Fibroblast of skin of abdomen (primary cell): ENCODE measurements around the gene HORMAD2.
A peak's percentile ranks its signal among the peaks of the same experiment; 100 is the strongest.
"Not testable (repeated sequence)": the region's sequence is repeated elsewhere in the genome, so short reads cannot be mapped to it uniquely, and the experiment has no call there.

Experiments used
- DNase-seq: peaks from one replicate; pipeline ENCODE4 v3.0.0-alpha.2; 2013

Gene HORMAD2

DNA sequence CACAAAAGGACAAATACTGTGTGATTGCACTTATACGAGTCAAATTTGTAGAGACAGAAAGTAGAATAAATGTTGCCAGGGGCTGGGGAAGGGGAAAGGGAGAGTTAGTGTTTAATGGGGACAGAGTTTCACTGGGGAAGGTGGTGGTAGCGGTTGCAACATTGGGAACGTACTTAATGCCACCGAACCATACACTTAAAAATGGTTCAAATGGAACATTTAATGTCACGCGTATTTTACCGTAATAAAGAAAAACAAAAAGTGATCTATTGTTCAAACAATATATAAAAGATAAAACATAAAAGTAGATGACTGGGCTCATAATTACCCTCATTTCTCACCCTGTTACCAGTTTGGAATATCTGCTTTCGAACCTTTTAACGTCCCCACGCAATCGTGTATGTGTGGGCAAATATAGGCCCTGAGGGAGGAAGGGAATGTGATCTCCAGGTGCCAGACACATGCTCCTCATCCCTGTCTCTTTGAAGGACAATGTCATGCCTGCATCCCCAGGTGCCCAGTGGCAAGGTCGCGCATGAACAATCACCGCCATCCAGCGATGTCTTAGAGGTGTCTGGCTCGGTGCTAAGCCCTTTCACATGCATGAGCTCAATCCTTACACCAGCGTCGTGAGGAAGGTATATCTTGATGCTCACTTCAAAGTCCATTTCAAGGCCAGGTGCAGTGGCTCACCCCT lies 131.0 kb downstream of the HORMAD2 start:
- DNase-seq: no peak

DNA sequence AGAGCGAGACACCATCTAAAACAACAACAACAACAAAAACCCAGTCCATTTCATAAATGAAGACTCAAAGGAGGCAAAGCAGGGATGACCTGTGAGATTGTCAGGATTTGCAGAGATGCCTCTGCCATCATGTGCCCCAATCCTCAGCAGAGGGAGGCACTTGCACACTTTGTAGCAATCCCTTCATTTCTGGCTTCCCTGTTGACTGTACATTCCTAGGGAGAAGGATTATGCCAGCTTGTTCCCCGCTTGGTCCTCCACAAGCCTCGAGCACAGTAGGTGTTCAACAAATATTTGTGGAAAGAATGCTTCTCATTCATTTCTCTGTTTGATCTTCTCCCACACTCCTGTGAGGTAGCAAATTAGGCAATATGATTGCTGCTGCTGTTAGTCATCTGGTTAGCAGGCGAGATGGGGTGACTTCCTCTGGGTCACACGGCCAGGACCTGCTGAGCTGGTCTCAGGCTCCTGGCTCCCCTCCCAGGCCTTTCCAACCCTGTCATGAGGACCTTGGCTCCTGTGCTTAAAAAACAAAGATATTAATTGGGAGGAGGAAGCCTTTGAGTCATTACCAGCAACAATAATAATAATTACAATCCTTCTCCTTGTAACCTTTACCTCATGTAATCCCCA lies 132.2 kb downstream of the HORMAD2 start:
- DNase-seq: peak; percentile 75

DNA sequence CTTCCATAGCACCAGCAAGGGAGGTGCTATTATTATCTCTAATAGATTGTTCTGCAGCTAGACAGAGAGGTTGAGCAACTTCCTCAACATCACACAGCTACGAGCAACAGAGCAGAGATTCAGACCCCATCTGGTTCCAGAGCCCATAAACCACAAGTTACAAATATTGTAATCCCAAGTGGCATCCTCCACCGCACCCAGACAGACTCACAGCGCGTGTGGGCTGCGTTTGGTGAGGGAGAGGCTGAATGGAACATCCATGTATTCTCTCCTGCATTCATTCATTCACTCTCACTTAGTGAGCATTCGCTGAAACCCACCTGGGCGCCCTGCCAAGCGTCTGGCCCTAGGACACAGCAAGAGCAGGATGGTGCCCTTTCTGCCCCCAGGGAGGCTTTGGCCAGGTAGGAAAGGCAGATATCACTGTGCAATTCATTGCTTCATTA lies 132.8 kb downstream of the HORMAD2 start:
- DNase-seq: peak; percentile 71

DNA sequence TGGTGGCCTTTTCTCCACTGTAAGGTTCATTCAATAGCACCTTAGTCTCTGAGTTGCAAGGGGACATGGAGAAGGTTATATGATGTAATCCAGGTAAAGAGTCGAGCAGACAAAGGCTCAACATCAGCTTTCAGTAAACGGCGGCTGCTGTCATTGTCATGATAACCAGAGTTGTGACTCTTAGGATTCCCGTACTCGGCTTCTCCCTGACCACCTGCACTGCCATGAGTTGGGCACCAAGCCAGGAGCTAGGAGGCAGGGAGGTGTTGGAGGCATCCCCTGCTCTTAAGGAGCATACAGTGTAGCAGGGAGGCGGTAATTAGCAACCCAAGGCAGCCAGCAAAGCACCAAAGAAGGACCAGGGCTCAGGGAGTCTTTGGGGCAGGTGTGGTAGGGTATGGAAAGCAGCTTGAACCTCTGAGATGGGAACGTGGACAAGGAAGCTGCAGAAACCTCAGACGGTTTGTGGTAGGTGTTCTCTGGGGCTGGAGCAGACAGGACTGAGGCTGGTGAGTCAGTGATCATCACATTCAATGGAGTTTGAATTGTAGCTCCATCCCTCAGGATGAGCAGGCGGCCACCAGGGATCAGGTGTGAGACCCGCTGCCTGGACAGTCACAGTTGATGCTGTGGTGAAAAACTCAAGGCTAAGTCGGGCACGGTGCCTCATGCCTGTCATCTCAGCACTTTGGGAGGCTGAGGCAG lies 134.6 kb downstream of the HORMAD2 start:
- no peak for DNase-seq

DNA sequence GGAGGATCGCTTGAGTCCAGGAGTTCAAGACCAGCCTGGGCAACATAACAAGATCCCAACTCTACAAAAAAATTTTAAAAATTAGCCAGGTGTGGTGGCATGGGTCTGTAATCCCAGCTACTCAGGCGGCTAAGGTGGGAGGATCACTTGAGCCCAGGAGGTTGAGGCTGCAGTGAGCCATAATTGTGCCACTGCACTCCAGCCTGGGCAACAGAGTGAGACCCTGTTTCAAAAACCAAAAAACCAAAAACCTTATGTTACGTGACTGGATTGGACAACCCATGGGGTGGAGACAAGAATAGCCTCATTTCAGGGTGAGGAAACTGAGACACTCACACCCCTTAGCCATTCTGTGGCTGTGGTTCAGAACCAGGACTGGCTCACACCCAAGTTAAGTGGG lies 136.0 kb downstream of the HORMAD2 start:
- DNase-seq: not testable (repeated sequence)

DNA sequence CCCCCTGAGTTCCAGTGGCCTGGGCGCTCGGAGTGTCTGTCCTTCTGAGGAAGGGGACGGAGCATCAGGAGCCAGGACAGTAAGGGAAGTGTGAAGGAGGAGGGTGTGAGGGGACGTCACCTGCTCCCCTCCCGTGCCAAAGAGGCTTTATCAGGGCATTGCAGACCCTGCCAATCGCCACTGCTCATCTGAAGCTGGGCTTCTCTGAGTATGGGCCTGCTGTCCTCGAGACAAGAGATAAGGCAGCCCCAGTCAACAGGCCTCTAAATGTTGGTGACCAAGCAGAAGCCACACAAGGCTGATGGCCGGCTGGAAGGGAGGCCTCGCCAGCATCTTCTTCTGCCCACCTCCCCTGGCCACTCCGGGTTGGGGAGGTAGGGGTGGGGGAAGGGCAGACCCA lies 136.4 kb downstream of the HORMAD2 start:
- no peak for DNase-seq

DNA sequence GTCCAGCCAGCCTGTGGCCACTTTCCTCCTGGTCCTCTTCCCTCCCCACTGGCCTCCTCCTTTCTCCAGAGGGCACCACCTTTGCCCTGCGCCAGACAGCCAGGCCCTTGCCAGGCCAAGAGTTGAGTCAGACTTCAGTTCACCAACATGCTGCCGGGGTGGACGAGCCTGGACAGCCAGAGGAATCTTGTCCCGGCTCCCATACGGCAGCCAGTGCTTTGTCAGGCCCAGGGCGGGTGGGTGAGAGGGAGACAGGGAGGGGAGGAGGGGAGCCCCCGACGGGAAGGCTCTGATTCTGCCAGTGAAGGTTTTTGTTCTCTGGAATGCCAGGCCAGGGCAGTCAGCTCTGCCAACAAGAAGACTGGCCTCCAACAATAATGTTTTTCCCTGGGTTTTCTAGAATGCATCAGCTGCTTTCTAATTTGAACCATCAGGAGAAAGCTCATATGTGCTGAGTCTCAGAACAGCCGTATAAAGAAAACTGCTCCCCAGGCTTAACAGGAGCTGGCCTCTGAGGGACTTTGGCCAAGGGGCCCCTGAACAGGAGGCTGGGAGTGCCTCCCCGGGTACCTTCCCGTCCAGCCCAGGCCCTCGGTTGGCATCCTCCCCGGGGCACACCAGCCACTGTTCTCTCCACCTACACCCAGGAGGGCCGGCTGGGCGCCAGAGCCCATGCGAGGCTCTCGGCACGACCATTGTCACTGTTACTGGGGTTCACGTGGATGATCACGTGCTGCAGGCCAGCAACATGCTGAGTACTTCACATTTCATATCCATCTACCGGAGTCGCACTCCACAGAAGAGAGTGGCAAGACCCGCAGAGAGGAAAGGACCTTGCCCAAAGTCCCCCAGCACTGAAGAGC lies 137.7 kb downstream of the HORMAD2 start:
- no peak for DNase-seq

DNA sequence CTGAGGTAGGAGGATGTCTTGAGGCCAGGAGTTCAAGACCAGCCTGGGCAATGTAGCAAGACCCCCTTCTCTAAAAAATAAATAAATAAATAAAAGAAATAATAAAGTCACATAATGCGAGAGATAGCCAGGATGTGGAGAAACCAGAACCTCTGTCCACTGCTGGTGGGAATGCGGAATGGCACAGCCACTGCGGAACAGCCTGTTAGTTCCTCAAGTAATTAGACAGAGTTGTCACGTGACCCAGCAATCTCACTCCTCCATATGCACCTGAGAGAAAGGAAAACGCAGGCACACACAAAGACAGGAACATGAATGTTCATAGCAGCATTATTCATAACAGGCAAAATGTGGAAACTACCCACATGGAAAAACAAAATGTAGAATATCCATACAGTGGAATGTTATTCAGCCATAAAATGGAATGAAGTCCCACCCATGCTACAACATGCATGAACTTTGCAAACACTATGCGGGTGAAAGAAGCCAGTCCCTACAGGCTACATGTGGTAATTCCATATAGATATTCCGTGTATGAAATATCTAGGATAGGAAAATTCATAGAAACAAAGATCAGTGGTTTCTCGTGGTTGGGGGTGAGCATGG lies 138.9 kb downstream of the HORMAD2 start:
- DNase-seq: no peak

DNA sequence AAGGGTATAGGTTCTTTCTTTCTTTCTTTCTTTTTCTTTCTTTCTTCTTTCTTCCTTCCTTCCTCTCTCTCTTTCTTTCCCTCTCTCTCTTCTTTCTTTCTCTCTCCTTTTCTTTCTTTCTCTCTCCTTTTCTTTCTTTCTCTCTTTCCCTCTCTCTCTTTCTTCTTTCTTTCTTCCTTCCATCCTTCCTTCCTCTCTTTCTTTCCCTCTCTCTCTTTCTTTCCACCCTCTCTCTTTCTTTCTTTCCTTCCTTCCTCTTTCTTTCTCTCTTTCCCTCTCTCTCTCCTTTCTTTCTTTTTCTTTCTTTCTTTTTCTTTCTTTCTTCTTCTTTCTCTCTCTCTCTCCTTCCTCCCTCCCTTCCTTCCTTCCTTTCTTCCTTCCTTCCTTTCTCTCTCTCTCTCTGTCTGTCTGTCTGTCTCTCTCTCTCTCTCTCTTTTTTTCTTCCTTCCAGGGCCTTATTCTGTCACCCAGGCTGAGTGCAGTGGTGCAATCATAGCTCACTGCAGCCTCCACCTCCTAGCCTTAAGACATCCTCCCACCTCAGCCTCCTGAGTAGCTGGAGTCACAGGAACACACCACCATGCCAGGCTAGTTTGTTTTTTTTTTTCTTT lies 139.5 kb downstream of the HORMAD2 start:
- DNase-seq: no peak

DNA sequence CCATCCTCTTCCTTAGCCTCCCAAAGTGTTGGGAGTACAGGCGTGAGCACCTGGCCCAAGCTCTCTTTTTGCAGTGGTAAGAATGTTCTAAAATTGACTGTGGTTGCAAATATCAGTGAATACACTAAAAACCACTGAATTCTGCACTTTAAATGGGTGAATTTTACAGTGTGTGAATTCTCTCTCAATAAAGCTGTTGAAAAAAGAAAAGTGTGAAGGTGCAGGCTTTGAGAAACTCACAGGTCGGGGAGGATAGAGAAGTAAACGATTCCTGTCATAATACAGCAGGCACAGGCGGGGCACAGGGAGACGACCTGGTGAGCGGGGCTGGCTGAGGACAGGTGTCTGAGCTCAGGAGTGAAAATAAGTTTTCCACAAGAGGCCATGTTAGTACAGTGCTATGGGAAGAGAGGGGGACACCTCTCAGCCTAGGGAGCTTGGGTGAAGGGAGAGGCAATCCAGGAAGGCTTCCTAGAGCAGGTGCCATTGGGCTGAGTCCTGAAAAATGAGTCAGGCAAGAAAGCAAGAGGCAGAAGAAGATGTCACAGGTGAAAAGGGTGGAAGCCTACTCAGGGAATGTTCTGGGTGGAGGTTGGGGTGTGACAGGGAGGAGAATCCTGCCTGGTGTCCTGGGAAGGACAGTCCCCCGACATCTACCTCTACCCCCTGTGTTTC lies 140.2 kb downstream of the HORMAD2 start:
- no peak for DNase-seq

DNA sequence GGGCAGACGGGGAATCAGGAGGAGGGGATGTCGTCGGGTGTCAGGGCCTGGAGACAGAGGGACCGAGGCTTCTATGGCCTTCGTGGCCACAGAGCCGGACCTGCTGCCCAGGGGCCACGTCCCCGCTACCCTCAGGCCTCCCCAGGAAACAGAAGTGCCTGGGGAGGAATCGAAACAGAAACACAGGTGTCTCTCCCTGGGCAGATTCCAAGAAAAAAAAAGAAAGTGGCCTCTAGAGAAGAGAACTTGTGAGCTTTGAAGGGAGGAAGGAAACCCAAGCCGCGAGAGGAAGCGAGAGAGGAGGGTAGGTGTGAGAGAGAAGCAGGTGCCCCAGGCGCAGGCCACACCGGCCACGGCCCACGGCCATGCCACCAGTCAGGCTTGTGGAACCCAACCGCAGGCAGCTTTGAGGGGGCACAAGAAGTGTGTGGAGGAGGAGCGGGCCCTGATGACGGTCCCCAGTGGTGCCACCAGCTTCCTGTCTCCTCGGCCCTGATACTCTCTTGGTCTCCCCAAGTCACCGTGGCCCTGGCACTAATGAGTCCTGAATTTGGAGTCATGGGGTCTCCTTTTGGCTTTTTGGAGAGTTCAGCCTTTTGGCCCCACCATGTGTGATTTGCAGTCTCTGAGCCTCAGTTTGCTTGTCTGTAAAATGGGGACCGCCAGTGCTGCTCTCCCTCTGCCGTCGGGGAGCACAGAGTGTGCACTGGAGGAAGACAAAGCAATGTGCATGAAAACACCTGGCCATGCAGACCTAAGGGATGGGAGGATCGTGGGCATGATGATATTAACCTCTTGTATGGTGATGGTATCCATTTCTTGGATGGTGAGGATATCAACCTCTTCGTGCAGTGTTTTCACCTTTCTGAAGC lies 141.1 kb downstream of the HORMAD2 start:
- no peak for DNase-seq

DNA sequence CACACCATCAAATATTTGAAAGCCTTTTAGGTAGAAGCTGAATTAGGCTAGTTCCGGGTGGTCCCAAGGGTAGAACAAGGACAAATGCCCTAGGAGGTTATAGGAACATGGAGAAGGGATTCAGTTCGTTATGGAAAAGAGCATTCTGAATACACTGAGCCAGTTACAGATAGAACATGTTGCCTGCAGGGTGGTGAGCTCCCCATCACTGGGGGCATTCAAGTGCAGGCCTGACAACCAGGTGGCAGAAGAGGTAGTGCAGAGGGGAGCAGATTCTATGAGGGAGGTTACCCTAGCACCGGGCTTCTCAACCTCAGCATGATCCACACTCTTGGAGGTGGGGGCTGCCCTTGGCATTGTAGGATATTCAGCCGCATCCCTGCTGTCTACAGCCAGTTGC lies 142.1 kb downstream of the HORMAD2 start:
- DNase-seq: no peak

DNA sequence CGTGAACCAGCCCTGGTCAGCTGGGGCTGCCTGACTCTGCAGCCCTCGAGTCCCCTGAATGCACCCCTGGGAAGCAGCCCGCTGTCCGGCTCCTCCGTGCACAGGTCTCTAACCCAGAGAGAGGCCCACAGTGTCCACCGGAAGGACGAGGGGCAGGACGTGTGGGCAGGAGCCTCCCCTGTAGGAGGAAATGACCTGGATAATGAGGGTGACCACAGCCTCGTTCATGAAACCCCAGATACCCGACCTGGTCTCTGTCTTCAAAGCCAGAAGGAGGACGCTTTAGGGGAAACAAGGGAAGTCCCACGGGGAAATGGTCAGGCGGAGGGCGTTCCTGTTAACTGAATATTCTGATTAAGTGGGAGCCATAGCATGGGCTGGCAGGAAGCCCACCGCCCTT lies 143.0 kb downstream of the HORMAD2 start:
- no peak for DNase-seq

DNA sequence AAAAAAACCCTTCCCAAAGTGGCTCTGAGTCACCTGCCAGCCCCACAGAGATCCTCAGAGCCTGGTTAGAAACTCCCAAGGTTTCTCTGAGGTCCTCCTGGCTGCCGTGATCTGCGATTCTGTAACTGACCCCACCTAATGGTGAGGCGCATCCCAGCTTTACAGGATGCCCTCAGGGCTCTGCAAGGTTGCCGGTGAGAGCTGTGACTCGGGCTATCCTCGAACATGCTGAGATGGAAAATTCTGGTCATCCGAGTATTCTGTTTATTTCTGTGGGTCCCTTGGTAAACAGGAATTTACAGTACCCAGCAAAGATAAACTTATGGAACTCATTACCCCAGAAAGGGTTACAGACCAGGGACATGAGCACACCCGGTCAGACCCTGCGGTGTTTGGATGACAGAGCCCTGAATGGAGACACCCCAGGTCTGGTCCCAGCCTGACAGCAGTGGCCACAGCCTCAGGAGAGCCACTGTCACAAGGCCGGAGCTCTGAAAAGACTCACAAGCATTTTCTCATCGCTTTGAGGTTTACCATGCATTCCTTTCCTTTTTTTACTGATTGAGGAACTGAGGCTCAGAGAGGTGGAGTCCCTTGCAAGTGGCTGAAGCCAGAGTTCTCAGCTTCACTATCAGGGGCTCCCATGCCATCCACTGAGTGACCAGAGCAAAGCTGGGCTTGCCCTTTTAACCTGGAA lies 144.0 kb downstream of the HORMAD2 start:
- DNase-seq: no peak

DNA sequence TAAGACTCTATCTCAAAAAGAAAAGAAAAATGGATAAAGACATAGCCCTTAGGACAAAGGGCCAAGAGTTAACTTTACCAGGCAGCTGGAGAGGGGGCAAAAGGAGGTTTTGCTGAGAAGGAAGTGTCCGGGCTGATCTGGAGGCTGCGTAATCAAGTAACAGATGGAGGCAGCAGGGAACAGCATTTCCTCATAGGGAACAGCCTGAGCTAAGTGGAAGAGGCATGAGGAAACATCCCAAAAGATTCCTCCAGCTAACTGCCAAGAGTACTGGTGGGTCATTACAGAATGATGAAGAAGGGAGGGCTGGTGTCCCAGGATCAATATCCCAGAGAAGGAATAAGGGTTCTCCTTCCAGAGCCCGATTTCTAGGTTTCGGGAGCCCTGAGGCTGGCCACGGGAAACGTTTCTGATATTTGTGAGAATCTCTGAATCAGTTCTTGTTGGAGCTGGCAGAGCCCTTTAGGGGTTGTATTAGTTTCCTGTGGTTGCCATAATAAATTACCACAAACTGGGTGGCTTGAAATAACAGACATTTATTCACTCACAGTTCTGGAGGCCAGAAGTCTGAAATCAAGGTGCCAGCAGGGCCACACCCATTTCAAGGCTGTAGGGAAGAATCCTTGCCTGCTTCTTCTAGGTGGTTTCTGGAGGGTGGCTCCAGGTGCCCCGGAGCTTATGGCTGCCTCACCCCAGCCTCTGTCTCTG lies 145.1 kb downstream of the HORMAD2 start:
- DNase-seq: no peak

DNA sequence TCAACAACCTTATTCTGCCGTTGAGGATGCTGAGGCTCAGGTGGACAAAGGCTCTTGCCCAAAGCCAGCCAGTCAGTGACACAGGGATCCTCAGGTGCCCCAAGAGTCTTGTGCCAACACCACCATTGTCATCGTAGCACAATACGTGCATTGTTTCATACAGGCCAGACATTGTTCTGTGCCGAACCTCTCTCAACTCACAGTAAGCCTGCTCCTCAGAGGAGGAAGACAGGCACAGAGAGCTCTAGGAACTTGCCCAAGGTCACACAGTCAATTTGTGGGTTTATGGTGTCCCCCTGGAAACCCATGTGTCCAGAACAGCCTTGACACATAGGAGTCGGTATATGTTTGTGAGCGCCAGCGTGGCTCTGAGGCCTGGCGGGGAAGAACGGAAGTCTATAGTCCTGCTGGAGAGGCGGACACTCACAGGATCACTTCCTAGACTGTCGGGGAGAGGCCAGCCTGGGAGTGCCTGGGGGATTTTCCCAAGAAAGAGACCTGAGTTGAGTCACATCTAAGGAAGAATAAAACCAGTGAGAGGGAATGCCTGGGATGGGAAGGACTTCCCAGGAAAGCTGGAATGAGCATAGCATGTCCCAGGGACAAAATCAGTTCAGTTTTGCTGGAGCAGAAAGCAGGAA lies 146.0 kb downstream of the HORMAD2 start:
- no peak for DNase-seq
